HG03039 (cell line): ENCODE data around the gene OR7D4.
"Not testable (repeated sequence)": the region's sequence is repeated elsewhere in the genome, so short reads cannot be mapped to it uniquely, and the experiment has no call there.

ENCODE experiments used
- ATAC-seq: cut with Tn5 transposase; IDR thresholded peaks from one replicate; pipeline ENCODE4 v1.9.1; 2021; ENCODE audit warnings: mild to moderate bottlenecking, moderate library complexity; ENCODE audit not compliant: unreplicated experiment

Gene OR7D4

DNA sequence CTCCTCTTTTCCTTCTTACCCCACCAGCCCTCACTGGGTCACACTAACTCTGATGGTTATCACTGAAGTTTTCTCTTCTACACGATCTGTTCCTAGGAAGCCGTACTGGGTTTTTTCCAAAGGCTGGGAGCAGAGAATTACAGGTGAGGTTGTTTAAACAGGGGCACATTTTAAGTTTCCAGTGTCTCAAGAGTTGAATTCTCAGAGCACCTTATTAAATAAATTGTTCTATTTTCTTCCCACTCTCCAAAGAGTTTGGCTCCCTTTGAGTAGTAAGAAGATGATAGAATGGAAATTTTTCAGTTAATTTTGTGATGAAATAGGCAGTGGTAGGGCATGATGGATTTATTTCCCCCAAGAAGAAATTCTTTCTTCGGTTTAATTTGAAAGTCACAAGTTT is at the start of gene OR7D4:
Gene OR7D4 (minus strand): TSS at position 101 of the 400 bp plus-strand sequence. CDS start 4,752 bp downstream, outside the sequence.
- no peak for ATAC-seq

- ATAC-seq: no peak
Observed at GRCh38 chr19:9251236-9251635, 31.8 kb upstream of the OR7D4 start.

GRCh38 chr19:9250630-9251029 is 31.2 kb upstream of the OR7D4 start, which contains the start of gene OR7E24:
OR7E24 (plus strand) TSS chr19:9250930; CDS start chr19:9251044, 114 bp downstream.
- ATAC-seq: no peak

DNA sequence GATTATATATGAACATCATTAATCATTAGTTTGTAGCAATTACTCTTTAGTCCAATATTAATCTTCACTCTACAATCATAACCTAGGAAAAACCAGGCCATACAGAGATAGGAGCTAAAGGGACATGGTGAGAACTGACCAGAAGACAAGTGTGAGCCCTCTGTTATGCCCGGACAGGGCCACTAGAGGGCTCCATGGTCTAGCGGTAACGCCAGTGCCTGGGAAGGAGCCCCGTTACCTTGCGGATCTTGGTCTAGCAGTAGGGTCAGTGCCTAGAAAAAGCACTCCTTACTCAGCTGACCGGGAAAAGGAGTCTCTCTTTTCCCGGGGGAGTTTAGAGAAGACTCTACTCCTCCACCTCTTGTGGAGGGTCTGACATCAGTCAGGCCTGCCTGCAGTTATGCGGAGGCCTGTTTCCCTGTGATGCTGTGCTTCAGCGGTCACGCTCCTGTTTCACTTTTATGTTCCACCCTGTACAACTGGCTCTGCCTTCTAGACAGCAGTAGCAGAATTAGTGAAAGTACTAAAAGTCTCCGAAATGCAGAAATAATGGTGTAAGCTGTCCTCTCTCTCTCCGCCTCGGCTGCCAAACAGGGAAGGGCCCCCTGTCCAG is 13.8 kb downstream of the OR7D4 start:
- no peak for ATAC-seq

DNA sequence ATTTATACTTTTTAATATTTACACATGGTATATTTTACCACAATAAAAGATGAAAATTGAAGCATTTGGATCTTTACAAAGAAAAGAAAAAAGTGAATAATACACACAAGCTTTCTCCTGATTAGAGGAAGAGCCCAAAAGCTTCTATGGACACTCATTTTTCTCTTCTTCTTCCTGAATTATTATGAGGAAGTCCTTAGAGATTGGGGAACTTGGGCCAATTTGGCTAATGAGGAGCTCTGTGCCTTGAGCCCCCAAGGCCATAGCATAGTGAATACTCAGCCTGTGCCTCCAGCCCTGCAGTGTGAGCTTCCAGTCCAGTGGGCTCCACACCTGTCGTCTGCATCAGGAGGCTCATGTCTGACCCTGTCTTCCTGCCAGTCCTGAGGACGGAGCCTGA is 21.3 kb downstream of the OR7D4 start:
- ATAC-seq: not testable (repeated sequence)

- no peak for ATAC-seq
Observed at GRCh38 chr19:9189535-9189934, 29.9 kb downstream of the OR7D4 start.

- no peak for ATAC-seq
Observed at GRCh38 chr19:9187191-9187590, 32.2 kb downstream of the OR7D4 start.

DNA sequence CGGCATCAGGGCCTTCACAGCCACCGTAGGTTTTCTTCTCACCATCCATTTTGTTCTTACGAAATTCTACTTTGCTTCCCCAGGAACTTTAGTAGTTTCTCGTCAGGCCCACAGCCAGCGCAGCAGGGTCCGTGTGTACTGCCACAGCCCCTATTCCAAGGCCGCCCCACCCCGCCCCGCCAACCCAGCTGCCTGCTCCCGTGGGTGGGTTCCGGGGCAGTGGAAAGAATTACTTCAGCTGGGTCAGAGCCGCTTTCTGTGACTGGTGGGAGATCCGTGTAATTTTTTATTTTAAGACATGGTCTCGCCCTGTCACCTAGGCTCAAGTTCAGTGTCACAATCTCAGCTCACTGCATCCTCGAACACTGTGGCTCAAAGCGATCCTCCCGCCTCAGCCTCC is 36.4 kb downstream of the OR7D4 start:
- ATAC-seq: no peak

GRCh38 chr19:9178901-9179300 is 40.5 kb downstream of the OR7D4 start, which contains the start of gene OR7D2:
OR7D2 (plus strand) TSS chr19:9178979; CDS start chr19:9185782, 6,803 bp downstream.
- ATAC-seq: no peak

- ATAC-seq: no peak
Observed at GRCh38 chr19:9175326-9175725, 44.1 kb downstream of the OR7D4 start.

- ATAC-seq: no peak
Observed at GRCh38 chr19:9171393-9171991, 47.9 kb downstream of the OR7D4 start.

- no peak for ATAC-seq
Observed at GRCh38 chr19:9166846-9167245, 52.5 kb downstream of the OR7D4 start.

DNA sequence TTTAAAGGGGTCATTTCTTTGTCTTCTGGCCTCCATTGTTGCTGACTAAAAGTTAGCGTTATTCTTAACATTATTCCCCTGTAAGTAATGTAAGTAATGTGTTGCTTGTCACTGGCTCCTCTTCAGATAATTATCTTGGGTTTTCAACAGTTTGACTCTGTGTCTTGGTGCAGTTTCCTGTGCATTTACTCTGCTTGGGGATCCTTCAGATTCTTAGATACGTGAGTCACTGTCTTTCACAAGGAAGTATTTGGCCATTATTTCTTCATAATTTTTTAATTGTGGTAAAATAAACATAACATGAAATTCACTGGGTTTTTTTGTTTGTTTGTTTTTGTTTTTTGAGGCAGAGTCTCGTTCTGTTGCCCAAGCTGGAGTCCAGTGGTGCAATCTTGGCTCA is 54.1 kb downstream of the OR7D4 start:
- no peak for ATAC-seq

- ATAC-seq: no peak
Observed at GRCh38 chr19:9161427-9161826, 58.0 kb downstream of the OR7D4 start.
